GM18499 (cell line): ENCODE data around the gene ALPG.
"Not testable (repeated sequence)": the region's sequence is repeated elsewhere in the genome, so short reads cannot be mapped to it uniquely, and the experiment has no call there.

Experiments used
- ATAC-seq: cut with Tn5 transposase; IDR thresholded peaks from one replicate; pipeline ENCODE4 v1.9.1; 2021; ENCODE audit warnings: moderate number of reproducible peaks; ENCODE audit not compliant: insufficient read depth, unreplicated experiment

ALPG gene

GRCh38 chr2:232376260-232376659, 30.4 kb upstream of the ALPG start:
- ATAC-seq, result no peak

- no peak for ATAC-seq
Observed at GRCh38 chr2:232376713-232377112, 29.9 kb upstream of the ALPG start.

GRCh38 chr2:232377319-232377718, 29.3 kb upstream of the ALPG start:
- ATAC-seq, result no peak

- ATAC-seq, result no peak
Observed at GRCh38 chr2:232377841-232378734, 28.6 kb upstream of the ALPG start.

GRCh38 chr2:232378735-232379151, 27.9 kb upstream of the ALPG start, which contains the start of gene ALPP:
ALPP (plus strand) TSS chr2:232378751; CDS start chr2:232378803, 52 bp downstream.
- not testable (repeated sequence) for ATAC-seq

- ATAC-seq, result not testable (repeated sequence)
Observed at GRCh38 chr2:232379610-232380590, 26.7 kb upstream of the ALPG start.

GRCh38 chr2:232381204-232382031, 25.2 kb upstream of the ALPG start:
- not testable (repeated sequence) for ATAC-seq

GRCh38 chr2:232382331-232383225, 24.1 kb upstream of the ALPG start:
- ATAC-seq, result no peak

- no peak for ATAC-seq
Observed at GRCh38 chr2:232384466-232384865, 22.2 kb upstream of the ALPG start.

GRCh38 chr2:232385058-232385457, 21.6 kb upstream of the ALPG start:
- ATAC-seq, result not testable (repeated sequence)

- ATAC-seq, result no peak
Observed at GRCh38 chr2:232385660-232386489, 20.8 kb upstream of the ALPG start.

GRCh38 chr2:232386490-232386739, 20.2 kb upstream of the ALPG start:
- no peak for ATAC-seq

GRCh38 chr2:232386740-232387450, 19.7 kb upstream of the ALPG start:
- ATAC-seq, result no peak

- no peak for ATAC-seq
Observed at GRCh38 chr2:232387451-232388171, 19.0 kb upstream of the ALPG start.

- ATAC-seq, result no peak
Observed at GRCh38 chr2:232388324-232388891, 18.2 kb upstream of the ALPG start.

- ATAC-seq, result no peak
Observed at GRCh38 chr2:232389327-232389726, 17.3 kb upstream of the ALPG start.

GRCh38 chr2:232390661-232391060, 16.0 kb upstream of the ALPG start:
- no peak for ATAC-seq
